Renal cortex interstitium (tissue), 15 donors: ENCODE results near the gene KRT15. TPM values are rescaled to one million over a fixed set of nuclear protein-coding genes. Genes with fewer than 3 reads are reported as not detected.

ENCODE experiments used
- DNase-seq, 11 donors: peaks; one replicate each; pipeline ENCODE4 v3.0.0-alpha.2; 2013; ENCODE audit warnings: low read depth in 9 of 11, low spot score in 4 of 11; ENCODE audit errors: extremely low read depth in 1 of 11
- long read RNA-seq, 16 experiments: transcript quantifications; one replicate each; lab custom pipeline, GENCODE V29; 2026
- polyA plus RNA-seq, 3 donors: library from polyadenylated mRNA; unstranded; fragments of 120-200 nt; gene quantifications; one replicate each; pipeline ENCODE4 v1.2.1, GENCODE V29; 2013; ENCODE audit not compliant: insufficient read length in 3 of 3

KRT15 gene
- 1 to 10 TPM in 1 of 3 donors, under 1 TPM in 2; 0.51 to 2.0 (median 0.72) TPM for polyA plus RNA-seq
- long read RNA-seq, donor 1: 0 reads
- long read RNA-seq, donor 2: 0 reads
- long read RNA-seq, donor 3: 0 reads
- long read RNA-seq, donor 4: 0 reads
- long read RNA-seq, donor 5: 0 reads
- long read RNA-seq, donor 6: 0 reads
- long read RNA-seq, donor 7: 0 reads
- long read RNA-seq, donor 8: 0 reads
- long read RNA-seq, donor 9: 0 reads
- long read RNA-seq, donor 10: 0 reads
- long read RNA-seq, donor 11: 0 reads
- long read RNA-seq, donor 12: 0 reads
- long read RNA-seq, donor 13: 0 reads
- long read RNA-seq, donor 14: 0 reads
- long read RNA-seq, donor 15: 0 reads
- long read RNA-seq, donor 16: 0 reads

- DNase-seq: no peak
Measured at GRCh38 chr17:41518789-41519449, at the start of gene KRT15. KRT15 (minus strand) TSS chr17:41518890; CDS start chr17:41518827, 63 bp downstream.

DNA sequence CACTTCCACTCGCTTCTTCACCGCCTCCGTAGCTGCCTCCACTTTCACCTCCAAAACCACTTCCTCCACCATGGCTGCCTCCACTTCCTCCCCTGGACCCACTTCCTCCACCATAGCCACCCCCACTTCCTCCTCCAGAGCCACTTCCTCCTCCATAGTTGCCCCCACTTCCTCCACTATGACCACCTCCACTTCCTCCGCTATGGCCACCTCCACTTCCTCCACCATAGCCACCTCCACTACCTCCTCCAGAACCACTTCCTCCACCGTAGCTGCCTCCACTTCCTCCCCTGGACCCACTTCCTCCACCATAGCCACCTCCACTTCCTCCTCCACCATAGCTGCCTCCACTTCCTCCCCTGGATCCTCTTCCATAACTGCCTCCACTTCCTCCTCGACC lies 48.6 kb upstream of the KRT15 start:
- no peak for DNase-seq

DNA sequence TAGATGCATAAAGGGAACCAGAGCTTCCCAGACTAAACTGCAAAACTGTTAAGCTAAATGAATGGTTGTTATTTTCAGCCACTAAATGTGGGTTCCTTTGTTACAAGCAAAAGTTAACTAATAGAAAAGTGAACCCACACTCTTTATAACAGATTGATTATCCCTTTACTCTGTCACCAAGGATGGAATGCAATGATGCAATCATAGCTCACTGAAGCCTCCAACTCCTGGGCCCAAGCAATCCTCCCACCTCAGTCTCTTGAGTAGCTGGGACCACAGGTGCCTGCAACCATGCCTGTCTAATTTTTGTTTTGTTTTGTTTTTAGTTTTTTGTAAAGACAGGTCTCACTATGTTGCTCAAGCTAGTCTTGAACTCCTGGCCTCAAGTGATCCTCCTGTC lies 46.6 kb upstream of the KRT15 start:
- no peak for DNase-seq

DNA sequence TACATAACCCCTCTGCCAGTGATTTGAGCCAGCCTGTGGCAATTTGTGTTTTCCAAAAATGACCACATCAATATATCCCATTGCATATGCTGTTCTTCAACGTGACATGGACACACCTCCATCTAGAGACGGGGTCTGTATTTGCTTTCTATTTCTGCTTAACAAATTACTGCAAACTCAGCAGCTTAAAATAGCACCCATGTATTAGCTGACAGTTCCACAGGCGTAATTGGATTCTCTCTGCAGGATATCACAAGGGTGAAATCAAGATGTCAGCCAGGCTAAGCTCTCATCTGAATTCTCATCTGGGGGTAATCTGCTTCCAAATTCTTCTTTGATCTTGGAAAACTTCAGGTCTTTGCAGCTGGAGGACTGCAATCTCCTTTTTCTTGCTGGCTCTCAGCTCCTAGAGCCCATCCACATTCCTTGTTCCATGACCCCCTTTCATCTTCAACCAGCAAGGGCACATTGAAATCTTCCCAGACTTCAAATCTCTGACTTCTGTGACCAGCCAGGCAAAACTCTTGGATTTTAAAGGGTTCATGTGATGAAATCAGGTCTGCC lies 45.0 kb upstream of the KRT15 start:
- no peak for DNase-seq

- no peak for DNase-seq
Measured at GRCh38 chr17:41561554-41561953, 42.9 kb upstream of the KRT15 start.

DNA sequence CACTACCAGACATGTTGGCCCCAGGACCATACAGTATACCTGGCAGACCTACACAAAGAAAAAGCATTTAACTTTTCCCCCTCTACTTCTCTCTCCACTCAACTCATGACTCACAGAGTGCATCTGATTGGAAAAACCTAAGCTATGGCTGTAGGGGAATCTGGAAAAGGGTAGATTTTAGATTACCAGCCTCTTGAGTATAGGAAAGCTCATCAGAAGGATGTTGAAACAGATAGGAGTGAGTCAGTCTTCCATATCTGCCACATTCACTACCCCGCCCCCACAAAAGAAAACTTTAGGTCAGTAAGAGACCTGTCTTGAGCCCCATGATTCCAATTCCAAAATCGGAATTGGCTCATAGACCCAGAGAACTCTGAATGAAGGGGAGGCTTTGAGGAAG lies 40.9 kb upstream of the KRT15 start:
- no peak for DNase-seq

- no peak for DNase-seq
Measured at GRCh38 chr17:41556931-41557330, 38.2 kb upstream of the KRT15 start.

DNA sequence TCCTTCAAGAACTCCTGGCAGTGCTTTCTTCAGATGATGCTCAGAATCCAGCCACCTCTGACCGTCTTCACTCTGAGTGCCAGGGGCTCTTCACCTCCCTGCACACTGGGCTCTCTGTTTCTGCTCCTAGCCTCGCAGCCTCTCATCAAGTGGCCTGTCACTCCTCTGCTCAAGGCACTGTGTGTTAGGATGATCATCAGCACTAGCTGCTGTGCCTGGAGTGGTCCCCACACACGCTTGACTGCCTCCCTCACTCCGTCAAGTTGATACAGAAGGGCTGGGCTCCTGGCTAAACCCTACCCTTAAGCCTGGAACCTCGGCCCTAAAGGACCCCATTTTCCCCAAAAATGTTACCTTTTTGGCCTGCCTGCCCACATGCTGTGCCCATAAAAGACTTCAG lies 37.6 kb upstream of the KRT15 start:
- DNase-seq: no peak

DNA sequence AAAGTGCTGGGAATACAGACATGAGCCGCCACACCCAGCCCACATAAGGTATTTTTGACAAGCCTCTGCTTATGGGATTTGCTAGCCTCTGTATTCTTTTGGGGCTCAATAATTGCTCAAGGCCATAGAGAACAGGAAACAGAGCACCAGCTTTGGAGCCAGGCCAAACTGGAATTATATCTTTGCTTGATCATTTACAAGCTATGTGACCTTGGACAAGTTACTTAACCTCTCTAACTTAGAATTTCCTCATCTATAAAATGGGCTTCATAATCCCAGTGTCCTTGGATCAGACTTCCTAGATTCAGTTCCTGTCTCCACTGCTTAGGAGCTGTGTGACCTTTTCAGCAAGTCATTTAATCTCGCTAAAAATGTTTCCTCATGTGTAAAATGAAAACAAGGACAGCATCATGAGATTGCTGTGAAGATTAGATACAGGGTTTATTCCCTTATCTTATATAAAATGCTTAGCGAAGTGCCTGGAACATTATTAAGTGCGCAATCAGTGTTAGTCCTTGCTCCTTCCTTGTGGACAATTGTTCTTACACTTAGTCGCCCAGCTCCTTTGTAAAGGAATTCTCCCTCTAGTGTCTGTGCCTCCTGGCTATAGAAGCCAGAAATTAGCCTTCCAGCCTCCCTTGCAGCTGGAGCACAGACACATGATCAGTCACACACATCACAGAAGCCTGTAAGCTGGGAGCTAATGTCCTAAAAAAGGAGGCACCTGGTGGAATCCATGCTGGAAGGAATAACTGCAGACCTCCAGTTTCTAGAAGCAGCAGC lies 36.6 kb upstream of the KRT15 start:
- DNase-seq: no peak

DNA sequence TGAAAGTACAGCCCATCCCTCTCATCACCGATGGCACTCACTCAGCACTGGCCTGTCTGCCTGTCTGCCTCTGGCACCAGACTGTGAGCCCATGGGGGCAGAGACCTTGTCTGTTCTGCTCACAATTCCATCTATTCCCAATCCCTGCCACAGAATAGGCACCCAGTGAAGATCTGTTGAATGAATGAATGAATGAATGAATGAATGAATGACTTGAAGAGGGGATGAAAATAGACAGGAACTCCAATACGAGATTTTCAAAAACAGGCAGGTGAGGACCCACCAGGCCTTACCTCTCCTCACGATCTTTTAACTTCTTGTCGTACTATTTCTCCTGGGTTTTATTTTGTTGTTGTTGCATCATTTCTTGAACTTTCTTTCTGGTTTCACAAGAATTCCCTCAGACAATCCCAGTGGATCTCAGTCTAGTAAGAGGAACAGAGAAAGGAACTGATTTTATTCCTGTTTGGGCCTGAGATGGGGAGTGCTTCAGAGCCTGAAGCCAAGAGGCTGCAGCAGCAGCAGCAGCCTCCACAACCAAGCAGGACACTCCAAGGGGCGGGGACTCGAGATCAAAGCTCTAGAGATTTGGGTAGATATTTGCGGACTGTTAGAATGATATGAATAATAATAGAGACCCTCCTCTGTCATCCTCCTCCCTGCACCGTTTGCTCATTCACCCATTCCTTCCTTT lies 35.4 kb upstream of the KRT15 start:
- no peak for DNase-seq

DNA sequence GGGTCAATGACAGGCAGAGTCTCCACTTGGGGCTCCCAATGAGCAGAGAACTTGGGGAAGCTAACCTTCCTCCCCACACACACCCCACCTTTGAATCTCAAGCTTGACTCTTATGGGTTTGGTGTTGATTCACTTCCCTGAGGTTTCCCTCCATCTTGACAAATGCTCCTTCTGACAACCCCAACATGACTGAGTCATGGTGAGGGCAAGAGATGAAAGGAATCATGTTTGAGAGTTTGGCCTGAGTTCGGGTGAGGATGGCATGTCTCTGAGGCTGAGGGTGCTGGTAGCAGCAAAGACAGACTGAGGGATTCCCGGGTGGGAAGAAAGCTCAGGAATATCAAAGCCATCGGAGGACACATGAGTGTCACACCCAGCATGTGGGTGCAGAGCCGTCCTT lies 34.5 kb upstream of the KRT15 start:
- DNase-seq: no peak

DNA sequence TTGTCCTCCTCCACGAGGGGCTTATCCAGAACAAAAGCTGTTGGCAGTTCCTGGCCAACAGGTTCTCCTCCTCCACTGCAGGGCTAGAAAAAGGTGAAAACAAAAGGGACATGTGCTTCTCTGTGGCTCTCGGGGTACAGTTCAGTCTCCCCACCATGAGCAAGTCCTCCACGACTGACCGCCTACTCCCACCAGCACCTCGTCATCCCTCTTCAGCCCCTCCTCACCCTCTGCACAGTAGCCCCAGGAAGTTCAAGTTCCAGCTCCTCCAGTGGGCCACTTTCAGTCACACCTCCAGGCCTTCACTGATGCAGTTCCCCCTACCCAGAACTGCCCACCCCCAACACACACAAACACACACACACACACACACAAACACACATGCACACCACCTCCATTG lies 33.8 kb upstream of the KRT15 start:
- no peak for DNase-seq

- no peak for DNase-seq
Measured at GRCh38 chr17:41551365-41551764, 32.7 kb upstream of the KRT15 start.

DNA sequence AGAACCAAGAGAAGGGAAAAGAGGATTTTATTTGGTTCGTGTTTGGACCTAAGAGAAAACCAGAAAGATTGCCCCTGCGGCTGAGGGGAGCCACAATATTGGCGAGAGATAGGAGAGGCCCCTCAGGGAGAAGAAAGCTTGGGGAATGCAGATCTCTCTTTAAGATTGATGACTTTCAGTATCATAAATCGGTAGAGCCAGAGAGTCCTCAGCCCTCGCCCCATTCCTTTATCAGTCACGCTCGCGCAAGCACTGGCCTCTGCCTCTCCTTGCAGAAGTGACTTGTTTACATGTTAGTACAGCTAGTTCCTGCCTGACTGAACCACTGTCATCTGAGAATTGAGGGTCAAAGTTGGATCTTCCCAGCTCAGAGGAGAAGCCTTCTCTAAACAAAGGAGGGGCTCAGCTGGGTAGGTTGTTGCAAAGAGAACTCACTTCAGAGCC lies 30.9 kb upstream of the KRT15 start:
- no peak for DNase-seq

- peak in 10 of 11 donors; percentile 66 to 89 (median 80) for DNase-seq
Measured at GRCh38 chr17:41548844-41549595, 30.3 kb upstream of the KRT15 start.

DNA sequence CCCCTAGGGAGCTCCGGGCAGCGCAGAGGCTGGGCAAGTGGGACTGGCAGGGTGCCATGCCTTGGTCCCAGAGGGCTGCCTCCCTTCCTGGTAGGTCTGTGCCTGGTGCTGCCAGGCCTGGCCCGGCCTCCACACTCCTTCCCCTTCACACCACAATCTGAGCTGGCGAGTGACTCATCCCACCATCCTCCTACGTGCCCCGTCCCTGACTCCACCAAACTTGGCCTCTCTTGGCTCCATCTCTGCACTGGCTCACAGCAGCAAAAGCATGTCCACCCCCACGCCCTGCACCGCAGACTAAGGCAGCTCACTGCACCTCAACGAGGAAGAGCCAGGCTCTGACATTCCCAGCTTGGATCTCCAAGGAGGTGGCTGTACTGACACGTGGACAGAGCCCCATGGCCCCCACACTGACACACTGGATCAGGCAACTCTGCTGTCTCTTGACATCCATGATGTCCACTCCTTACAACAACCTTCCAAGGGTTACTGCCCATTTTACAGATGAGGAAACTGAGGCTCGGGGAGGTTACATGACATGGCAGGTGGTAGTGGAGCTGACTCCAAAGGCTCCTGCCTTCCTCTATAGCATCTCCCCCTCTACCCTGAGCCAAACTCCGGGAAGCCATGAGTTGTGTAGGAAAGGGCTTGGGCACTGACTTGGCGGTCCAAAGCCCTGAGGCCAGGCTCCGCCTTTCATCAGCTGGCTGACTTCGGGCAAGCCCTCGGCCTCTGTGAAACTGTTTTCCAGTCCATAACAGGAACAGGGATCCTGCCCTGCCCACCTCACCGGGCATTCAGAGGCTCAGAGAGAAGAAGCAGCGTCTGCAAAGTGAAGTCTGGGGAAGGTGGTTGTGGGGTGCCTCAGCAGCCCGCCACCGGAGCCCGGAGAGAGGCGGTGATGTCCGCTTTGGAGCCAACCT lies 29.5 kb upstream of the KRT15 start:
- no peak for DNase-seq

DNA sequence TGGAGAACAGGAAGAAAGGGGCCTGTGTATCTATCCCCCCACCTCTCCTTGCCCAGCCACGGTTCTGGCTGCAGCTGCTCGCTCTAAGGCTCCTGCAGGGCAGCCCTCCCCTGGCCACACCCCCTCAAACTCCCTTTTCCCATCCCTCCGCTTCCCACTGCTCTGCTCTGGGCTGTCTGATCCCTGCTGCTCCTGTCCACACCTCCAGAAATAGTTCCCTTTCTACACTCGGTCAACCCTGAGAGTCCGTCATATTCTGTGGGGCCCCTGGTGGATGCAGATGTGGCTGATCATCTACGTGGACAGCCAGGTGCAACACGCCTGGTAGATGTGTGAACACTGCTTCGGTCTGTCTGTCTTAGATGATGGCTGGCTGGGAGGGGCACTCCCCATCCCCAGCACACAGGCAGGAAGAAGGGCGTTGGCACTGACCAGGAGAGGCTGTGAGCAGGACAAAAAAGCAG lies 28.7 kb upstream of the KRT15 start:
- no peak for DNase-seq
